GM21526 (cell line): ENCODE results near the gene HACD1.
"Not testable (repeated sequence)": the region's sequence is repeated elsewhere in the genome, so short reads cannot be mapped to it uniquely, and the experiment has no call there.

Experiments
- ATAC-seq: cut with Tn5 transposase; IDR thresholded peaks from one replicate; pipeline ENCODE4 v1.9.1; 2021; ENCODE audit warnings: moderate library complexity; ENCODE audit not compliant: unreplicated experiment, low FRiP score

The HACD1 gene

GRCh38 chr10:17587321-17587720, 29.9 kb downstream of the HACD1 start:
- not testable (repeated sequence) for ATAC-seq

GRCh38 chr10:17586821-17587234, 30.3 kb downstream of the HACD1 start:
- ATAC-seq = no peak

GRCh38 chr10:17585016-17585415, 32.2 kb downstream of the HACD1 start:
- ATAC-seq = no peak

- no peak for ATAC-seq
Observed at GRCh38 chr10:17580885-17581284, 36.3 kb downstream of the HACD1 start.

- ATAC-seq = no peak
Observed at GRCh38 chr10:17578603-17579002, 38.6 kb downstream of the HACD1 start.

- ATAC-seq = no peak
Observed at GRCh38 chr10:17576768-17577167, 40.4 kb downstream of the HACD1 start.

- no peak for ATAC-seq
Observed at GRCh38 chr10:17564911-17565310, 52.3 kb downstream of the HACD1 start.

- no peak for ATAC-seq
Observed at GRCh38 chr10:17563452-17563851, 53.7 kb downstream of the HACD1 start.

- no peak for ATAC-seq
Observed at GRCh38 chr10:17562614-17563013, 54.6 kb downstream of the HACD1 start.

- ATAC-seq = no peak
Observed at GRCh38 chr10:17561111-17561510, 56.1 kb downstream of the HACD1 start.

GRCh38 chr10:17557459-17557858, 59.7 kb downstream of the HACD1 start:
- ATAC-seq = no peak

- no peak for ATAC-seq
Observed at GRCh38 chr10:17548770-17549169, 68.4 kb downstream of the HACD1 start.

- ATAC-seq = no peak
Observed at GRCh38 chr10:17548162-17548561, 69.0 kb downstream of the HACD1 start.

GRCh38 chr10:17547060-17547459, 70.1 kb downstream of the HACD1 start:
- no peak for ATAC-seq

- ATAC-seq = no peak
Observed at GRCh38 chr10:17544465-17544864, 72.7 kb downstream of the HACD1 start.
